ENCODE measurements around the gene C2orf80. TPM values are rescaled to one million over a fixed set of nuclear protein-coding genes. Genes with fewer than 3 reads are reported as not detected.

Gene C2orf80
- polyA plus RNA-seq (2011; rRNA removed) (not detected in 2 replicates), polyA minus RNA-seq (2011; rRNA and poly(A)+ RNA removed) (not detected in 2 replicates)

DNA sequence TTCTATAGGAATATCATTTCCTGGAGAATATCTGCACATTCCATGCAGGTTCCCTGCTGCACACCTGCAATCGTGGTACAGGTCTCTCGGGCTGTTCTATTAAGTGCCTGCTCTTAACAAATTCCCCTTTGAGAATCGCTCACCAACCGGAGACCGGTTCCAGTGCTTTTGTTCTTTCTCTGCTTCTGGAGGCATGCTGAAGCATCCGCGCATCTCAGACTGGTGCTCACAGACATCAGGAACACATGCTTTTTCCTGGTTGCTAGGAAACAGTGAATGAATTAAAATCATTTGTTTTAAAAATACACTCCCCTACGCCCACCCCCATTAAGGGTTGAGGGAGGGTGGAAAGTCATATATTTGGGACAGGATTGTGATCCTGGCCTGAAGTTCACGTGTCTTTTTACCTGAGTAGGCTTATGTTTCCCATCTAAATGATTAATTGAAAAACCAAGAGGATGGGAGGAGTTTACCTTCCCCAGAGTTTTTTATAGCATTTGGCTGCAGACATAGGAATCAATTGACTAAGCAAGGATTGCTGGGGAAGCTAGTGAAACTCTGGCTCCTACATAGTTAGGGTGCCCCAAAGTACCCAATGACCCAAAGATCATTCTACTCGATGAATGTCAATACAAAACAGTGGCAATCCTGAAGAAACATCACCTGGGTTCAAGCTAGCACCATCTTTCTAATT lies at the start of gene C2orf80:
Gene C2orf80, minus strand, starts transcription at position 221 of the 694 bp plus-strand sequence. CDS start 3,044 bp downstream, outside the sequence.
- DNase-seq (ENCODE audit: low read depth), result no peak
- ChIA-PET CTCF (interaction anchor here (0.7 to 0.9 kb wide), 2 partner anchors 13 to 14 kb away, joined by 3 to 4 read pairs; no protein-coding TSS in a partner anchor), POLR2A (no interaction called here)
- no peak within 1 kb of the TSS for H3K4me3 ChIP-seq (ENCODE audit: low read depth, low read length)
- H3K27me3 ChIP-seq (ENCODE audit: control insufficient read depth, insufficient read depth, low read length), result peaks cover 4% of the 10 kb centered on the region; the same call in 1 of the 2 replicates
- no peaks in the 10 kb centered on the region for H3K36me3 ChIP-seq (ENCODE audit: control insufficient read depth, insufficient read depth, low read length)
- no peak for TF ChIP-seq CTCF (IDR thresholded peaks at IDR 0.05; ENCODE audit: insufficient read depth, low read depth, low read length)

DNA sequence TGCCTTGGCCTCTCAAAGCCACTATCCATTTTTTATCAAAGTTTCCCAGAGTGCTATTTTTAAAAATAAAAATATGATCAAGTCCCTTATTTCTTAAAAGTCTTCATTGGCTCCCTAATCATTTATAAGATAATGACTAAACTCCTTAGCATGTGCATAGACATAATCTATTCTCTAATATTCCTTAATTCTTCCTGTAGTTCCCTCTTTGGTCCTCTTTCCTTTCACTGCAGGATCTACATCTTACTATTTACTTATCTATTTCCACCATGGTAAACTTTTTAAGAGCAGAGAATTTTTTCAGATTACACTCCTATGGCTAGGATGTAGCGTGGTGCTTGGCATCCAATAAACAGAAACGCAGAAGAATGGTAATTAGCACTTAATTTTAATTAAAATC lies 46.0 kb upstream of the C2orf80 start:
- H3K27me3 ChIP-seq (ENCODE audit: control insufficient read depth, insufficient read depth, low read length), result no peaks in the 10 kb centered on the region
- CTCF ChIA-PET, result no interaction called here
- POLR2A ChIA-PET, result no interaction called here
- no peak for DNase-seq (ENCODE audit: low read depth)
- H3K4me3 ChIP-seq (ENCODE audit: low read depth, low read length), result no peak overlapping the region
- TF ChIP-seq CTCF (IDR thresholded peaks at IDR 0.05; ENCODE audit: insufficient read depth, low read depth, low read length), result no peak
- H3K36me3 ChIP-seq (ENCODE audit: control insufficient read depth, insufficient read depth, low read length), result peaks cover 5% of the 10 kb centered on the region

DNA sequence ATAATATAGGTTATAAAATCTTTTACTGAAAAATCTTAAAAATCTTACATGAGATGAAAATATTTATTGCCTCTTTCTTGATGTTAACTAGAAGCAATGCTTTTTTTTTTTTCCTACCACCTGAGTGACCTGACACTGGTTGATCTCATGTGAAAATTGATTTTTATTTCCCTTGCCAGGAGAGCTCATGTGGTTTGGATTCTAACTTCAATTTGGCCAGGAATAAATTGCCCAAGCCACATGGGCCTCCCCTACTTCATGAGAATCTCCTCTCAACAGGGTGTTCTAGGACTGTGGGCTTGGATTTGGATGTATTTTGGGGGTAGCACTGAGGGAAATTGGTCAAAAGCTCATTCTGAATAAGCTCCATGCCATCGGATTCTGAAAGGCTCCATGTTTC lies 45.0 kb upstream of the C2orf80 start:
- ChIA-PET POLR2A (no interaction called here), CTCF (no interaction called here)
- no peaks in the 10 kb centered on the region for H3K27me3 ChIP-seq (ENCODE audit: control insufficient read depth, insufficient read depth, low read length)
- H3K4me3 ChIP-seq (ENCODE audit: low read depth, low read length), result no peak overlapping the region
- H3K36me3 ChIP-seq (ENCODE audit: control insufficient read depth, insufficient read depth, low read length), result peaks cover 2% of the 10 kb centered on the region
- no peak for DNase-seq (ENCODE audit: low read depth)
- TF ChIP-seq CTCF (IDR thresholded peaks at IDR 0.05; ENCODE audit: insufficient read depth, low read depth, low read length), result no peak

DNA sequence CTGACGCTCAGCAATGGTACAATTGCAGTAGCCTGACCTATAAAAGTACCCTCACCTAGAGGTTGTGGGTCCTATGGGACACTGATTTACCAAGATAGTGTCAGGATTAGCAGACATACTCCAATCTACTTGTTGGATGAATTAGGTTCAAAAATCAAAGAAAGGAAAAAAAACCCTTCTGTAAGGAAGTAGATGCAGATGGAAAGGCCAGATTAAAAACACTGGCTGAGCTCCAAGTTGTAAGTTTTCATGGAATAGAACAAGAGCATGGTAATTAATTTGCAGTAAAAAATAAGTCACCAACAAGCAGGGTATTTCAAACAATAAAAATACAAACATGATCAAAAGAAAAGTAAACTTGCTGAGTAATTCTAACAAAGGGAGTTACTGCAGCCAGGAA lies 38.6 kb upstream of the C2orf80 start:
- Histone ChIP-seq H3K36me3 (ENCODE audit: control insufficient read depth, insufficient read depth, low read length) (no peaks in the 10 kb centered on the region), H3K27me3 (ENCODE audit: control insufficient read depth, insufficient read depth, low read length) (no peaks in the 10 kb centered on the region), H3K4me3 (ENCODE audit: low read depth, low read length) (no peak overlapping the region)
- no peak for TF ChIP-seq CTCF (IDR thresholded peaks at IDR 0.05; ENCODE audit: insufficient read depth, low read depth, low read length)
- no peak for DNase-seq (ENCODE audit: low read depth)
- ChIA-PET CTCF (interaction anchor here (1.1 kb wide), 1 partner anchor 25 kb away, joined by 4 read pairs; no protein-coding TSS in a partner anchor), POLR2A (interaction anchor here (0.6 kb wide), 1 partner anchor 9 kb away, joined by 6 read pairs; no protein-coding TSS in a partner anchor)

- no peak for DNase-seq (ENCODE audit: low read depth)
- Histone ChIP-seq H3K27me3 (ENCODE audit: control insufficient read depth, insufficient read depth, low read length) (no peaks in the 10 kb centered on the region), H3K4me3 (ENCODE audit: low read depth, low read length) (no peak overlapping the region), H3K36me3 (ENCODE audit: control insufficient read depth, insufficient read depth, low read length) (no peaks in the 10 kb centered on the region)
- ChIA-PET POLR2A (no interaction called here), CTCF (no interaction called here)
- no peak for TF ChIP-seq CTCF (IDR thresholded peaks at IDR 0.05; ENCODE audit: insufficient read depth, low read depth, low read length)
Measured at GRCh38 chr2:208227581-208228232, 37.9 kb upstream of the C2orf80 start.

Measured in BJ (cell line).